Body of pancreas (tissue), 4 donors: ENCODE data around the gene ATP11C.

Experiments used
- POLR2A ChIP-seq, 3 donors: fragments of 450-650 bp; IDR thresholded peaks; one replicate each; pipeline ENCODE4 v1.6.1; 2016; ENCODE audit warnings: antibody characterized with exemption in 3 of 3, mild to moderate bottlenecking in 2 of 3
- TF ChIP-seq, protein P1 (sequence below), 7 experiments: fragments of 450-650 bp in 4 of 7; fragments of 200-600 bp in 3 of 7; sonication (generic) in 3 of 7; IDR thresholded peaks; one replicate each; pipeline ENCODE4 v1.5.1; 2016 to 2019; ENCODE audit warnings: antibody characterized with exemption in 7 of 7

DNA sequence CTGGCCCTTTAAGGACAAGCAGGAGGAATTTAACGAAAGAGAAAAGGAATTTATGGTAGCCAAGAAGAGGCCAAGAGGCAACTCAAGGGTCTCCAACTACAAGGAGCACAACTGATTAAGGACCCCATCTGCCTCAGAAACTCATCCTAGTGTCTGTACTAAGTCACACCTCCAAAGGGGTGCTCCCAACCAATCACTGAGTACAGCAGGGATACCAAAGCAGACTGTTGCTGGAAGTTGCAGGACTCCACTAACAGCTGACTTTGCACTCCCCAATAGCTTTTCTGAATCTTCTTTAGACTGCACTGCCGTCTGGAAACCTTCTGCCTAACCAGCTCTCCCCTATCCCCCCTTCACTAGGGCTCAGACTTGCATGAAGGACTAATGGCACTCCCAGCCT is 50.6 kb downstream of the ATP11C start:
- TF ChIP-seq, protein P1, sequence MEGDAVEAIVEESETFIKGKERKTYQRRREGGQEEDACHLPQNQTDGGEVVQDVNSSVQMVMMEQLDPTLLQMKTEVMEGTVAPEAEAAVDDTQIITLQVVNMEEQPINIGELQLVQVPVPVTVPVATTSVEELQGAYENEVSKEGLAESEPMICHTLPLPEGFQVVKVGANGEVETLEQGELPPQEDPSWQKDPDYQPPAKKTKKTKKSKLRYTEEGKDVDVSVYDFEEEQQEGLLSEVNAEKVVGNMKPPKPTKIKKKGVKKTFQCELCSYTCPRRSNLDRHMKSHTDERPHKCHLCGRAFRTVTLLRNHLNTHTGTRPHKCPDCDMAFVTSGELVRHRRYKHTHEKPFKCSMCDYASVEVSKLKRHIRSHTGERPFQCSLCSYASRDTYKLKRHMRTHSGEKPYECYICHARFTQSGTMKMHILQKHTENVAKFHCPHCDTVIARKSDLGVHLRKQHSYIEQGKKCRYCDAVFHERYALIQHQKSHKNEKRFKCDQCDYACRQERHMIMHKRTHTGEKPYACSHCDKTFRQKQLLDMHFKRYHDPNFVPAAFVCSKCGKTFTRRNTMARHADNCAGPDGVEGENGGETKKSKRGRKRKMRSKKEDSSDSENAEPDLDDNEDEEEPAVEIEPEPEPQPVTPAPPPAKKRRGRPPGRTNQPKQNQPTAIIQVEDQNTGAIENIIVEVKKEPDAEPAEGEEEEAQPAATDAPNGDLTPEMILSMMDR (IDR thresholded peaks at IDR 0.05) = no peak
- no peak for TF ChIP-seq POLR2A (IDR thresholded peaks at IDR 0.05)
